Ishikawa (cell line): ENCODE measurements around the gene HOPX.

Experiments used
- CEBPB ChIP-seq: IDR thresholded peaks from 2 replicates; pipeline ENCODE4 v1.6.1; 2012
- CREB1 ChIP-seq: IDR thresholded peaks from 2 replicates; pipeline ENCODE4 v1.6.1; 2012; ENCODE audit warnings: low read depth
- EGR1 ChIP-seq: IDR thresholded peaks from 2 replicates; pipeline ENCODE4 v1.6.1; 2012
- EP300 ChIP-seq: IDR thresholded peaks from 2 replicates; pipeline ENCODE4 v1.6.1; 2012; ENCODE audit warnings: borderline replicate concordance
- FOXM1 ChIP-seq: IDR thresholded peaks from 2 replicates; pipeline ENCODE4 v1.6.1; 2012; ENCODE audit warnings: low read depth, borderline replicate concordance
- NFIC ChIP-seq: IDR thresholded peaks from 2 replicates; pipeline ENCODE4 v1.6.1; 2012
- RAD21 ChIP-seq: IDR thresholded peaks from 2 replicates; pipeline ENCODE4 v1.6.1; 2012; ENCODE audit warnings: low read depth
- TAF1 ChIP-seq: IDR thresholded peaks from 2 replicates; pipeline ENCODE4 v1.6.1; 2012; ENCODE audit warnings: low read depth, mild to moderate bottlenecking
- TCF12 ChIP-seq: IDR thresholded peaks from 2 replicates; pipeline ENCODE4 v1.6.1; 2012; ENCODE audit warnings: low read depth
- TEAD4 ChIP-seq: IDR thresholded peaks from 2 replicates; pipeline ENCODE4 v1.6.1; 2012
- YY1 ChIP-seq: IDR thresholded peaks from 2 replicates; pipeline ENCODE4 v1.6.1; 2012; ENCODE audit warnings: low read depth
- ZBTB7A ChIP-seq: IDR thresholded peaks from 2 replicates; pipeline ENCODE4 v1.6.1; 2012; ENCODE audit warnings: low read depth
- TF ChIP-seq, protein P1 (sequence below): IDR thresholded peaks from 2 replicates; pipeline ENCODE4 v1.6.1; 2012
- TF ChIP-seq, protein P2 (sequence below): IDR thresholded peaks from 2 replicates; pipeline ENCODE4 v1.6.1; 2012
- TF ChIP-seq, protein P3 (sequence below): IDR thresholded peaks from 2 replicates; pipeline ENCODE4 v1.6.1; 2012; ENCODE audit warnings: low read depth, mild to moderate bottlenecking

The HOPX gene

DNA sequence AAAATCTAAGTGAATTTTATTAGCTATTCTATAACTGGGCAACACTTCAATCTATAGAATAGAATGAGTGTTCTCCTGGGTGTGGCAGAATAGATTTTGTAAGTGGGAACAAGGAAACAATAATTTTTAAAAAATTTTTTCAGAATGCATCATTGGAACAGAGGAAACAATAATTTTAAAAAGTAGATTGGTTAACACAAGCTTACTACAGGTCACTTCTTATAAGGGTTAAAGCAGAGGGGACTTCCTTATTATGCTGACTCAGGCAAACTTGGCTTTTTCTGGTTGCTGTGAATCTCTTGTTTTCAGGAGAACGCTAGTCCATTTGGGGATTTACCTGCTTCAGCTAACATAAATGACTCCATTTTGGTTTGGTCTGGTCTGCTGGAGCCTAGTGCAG is 52.5 kb downstream of the HOPX start:
- TF ChIP-seq TAF1 (no peak), RAD21 (no peak), EGR1 (no peak)
- TF ChIP-seq, protein P1, sequence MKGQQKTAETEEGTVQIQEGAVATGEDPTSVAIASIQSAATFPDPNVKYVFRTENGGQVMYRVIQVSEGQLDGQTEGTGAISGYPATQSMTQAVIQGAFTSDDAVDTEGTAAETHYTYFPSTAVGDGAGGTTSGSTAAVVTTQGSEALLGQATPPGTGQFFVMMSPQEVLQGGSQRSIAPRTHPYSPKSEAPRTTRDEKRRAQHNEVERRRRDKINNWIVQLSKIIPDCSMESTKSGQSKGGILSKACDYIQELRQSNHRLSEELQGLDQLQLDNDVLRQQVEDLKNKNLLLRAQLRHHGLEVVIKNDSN, result no peak

DNA sequence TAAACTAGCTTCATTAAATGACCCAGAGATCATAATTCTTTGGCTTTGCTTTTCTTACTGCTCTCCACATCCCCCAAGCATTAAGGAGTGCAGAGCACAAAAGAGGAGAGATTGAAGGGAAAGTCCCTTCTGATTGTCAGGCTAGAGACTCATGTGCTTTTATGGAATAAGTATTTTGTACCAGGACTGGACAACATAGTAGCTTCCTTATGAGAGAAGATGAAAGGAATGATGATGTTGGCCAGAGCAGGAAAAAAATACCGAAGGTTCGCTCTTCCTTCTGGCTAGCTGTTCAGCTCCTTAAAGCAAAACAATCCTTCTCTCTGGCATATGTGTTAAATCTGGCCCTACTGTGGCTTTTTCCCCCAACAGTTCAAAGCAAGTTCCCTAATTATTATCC is 53.1 kb downstream of the HOPX start:
- TF ChIP-seq NFIC (no peak), YY1 (no peak), TCF12 (no peak), ZBTB7A (no peak), CREB1 (no peak), EP300 (no peak), CEBPB (no peak), FOXM1 (no peak), RAD21 (no peak), EGR1 (no peak), TEAD4 (no peak), TAF1 (no peak)
- TF ChIP-seq, protein P1, result no peak
- TF ChIP-seq, protein P2, sequence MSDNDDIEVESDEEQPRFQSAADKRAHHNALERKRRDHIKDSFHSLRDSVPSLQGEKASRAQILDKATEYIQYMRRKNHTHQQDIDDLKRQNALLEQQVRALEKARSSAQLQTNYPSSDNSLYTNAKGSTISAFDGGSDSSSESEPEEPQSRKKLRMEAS, result no peak
- TF ChIP-seq, protein P3, sequence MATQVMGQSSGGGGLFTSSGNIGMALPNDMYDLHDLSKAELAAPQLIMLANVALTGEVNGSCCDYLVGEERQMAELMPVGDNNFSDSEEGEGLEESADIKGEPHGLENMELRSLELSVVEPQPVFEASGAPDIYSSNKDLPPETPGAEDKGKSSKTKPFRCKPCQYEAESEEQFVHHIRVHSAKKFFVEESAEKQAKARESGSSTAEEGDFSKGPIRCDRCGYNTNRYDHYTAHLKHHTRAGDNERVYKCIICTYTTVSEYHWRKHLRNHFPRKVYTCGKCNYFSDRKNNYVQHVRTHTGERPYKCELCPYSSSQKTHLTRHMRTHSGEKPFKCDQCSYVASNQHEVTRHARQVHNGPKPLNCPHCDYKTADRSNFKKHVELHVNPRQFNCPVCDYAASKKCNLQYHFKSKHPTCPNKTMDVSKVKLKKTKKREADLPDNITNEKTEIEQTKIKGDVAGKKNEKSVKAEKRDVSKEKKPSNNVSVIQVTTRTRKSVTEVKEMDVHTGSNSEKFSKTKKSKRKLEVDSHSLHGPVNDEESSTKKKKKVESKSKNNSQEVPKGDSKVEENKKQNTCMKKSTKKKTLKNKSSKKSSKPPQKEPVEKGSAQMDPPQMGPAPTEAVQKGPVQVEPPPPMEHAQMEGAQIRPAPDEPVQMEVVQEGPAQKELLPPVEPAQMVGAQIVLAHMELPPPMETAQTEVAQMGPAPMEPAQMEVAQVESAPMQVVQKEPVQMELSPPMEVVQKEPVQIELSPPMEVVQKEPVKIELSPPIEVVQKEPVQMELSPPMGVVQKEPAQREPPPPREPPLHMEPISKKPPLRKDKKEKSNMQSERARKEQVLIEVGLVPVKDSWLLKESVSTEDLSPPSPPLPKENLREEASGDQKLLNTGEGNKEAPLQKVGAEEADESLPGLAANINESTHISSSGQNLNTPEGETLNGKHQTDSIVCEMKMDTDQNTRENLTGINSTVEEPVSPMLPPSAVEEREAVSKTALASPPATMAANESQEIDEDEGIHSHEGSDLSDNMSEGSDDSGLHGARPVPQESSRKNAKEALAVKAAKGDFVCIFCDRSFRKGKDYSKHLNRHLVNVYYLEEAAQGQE, result no peak

DNA sequence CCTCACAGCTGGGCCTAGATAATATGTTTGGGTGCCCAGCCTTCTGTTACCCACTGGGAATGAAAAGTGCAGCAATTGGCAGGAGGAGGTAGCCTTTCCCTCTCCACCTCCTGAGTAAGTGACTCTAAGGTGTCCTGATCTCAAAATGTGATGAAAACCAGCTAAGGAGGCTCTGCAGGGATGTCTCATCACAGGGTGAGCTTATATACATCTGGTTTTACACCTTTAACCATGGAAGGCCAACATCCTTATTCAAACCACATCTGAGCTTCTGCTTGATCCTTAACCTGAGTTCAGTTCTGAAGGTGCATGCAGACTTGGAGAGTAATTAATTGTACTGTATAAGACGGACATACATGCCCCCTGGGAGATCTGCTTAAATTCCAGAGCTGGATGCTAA is 53.7 kb downstream of the HOPX start:
- TF ChIP-seq CREB1 (no peak), NFIC (no peak), CEBPB (no peak), EP300 (no peak)

DNA sequence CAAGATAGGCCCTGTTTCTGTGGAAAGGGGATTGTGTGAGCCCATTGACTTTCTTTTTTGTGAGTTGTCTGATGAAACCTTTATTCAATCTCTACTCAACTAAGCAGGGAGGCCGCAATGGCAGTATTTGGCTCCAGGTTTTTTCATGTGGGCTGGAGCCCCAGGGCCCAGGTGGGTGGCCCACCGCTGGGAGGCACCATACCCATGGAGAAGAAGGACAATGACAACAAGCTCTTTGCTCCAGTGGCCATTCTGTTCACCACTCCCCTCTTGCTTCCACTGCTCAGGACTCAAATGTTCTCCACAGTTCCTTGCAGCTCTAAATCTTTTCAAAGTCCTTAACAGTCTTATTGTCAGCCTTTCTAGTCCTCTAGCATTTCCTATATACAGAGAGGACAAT is 54.1 kb downstream of the HOPX start:
- TF ChIP-seq, protein P3, result no peak
- TF ChIP-seq FOXM1 (no peak), RAD21 (peak; percentile 39; the same call in 1 of the 2 replicates)

DNA sequence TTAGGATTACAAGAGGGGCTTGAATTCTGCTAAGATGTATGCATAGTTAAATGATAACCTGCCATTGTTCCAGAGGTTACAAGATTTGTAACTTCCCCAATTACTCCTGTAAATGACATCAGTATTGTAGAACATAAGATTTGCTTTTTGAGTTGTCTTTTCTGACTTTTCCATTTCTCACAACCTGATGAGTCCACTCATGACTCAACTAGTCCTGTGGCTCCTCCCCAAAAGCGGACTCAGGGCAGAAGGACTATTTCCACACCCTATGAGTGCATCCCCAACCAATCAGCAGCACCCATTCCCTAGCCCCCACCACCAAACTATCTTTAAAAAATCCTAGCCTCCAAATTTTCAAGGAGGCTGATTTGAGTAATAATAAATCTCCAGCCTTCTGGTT is 54.7 kb downstream of the HOPX start:
- TF ChIP-seq, protein P3, result no peak
- no peak for TF ChIP-seq TEAD4
- no peak for TF ChIP-seq FOXM1
- TF ChIP-seq NFIC, result no peak
- TF ChIP-seq TAF1, result no peak
- no peak for TF ChIP-seq TCF12
- TF ChIP-seq CEBPB, result no peak
- no peak for TF ChIP-seq ZBTB7A
- no peak for TF ChIP-seq RAD21

DNA sequence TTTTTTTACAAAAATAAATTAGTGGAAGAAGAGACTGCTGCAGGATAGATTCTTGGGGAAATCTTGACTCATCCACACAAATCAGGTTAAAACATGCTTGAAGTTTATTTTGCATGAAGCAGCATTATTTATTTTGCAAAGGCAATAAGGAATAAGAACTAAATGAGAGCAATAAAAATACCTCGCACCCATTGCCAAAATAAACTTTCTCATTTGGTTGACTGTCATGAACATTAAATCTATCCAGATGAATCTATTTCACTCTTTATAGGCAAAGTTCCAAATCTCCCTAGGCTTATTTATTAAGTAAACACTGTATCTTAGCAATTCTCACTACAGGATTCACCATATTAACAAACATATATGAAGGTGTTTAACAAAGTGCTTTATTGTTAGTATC is 58.9 kb downstream of the HOPX start:
- TF ChIP-seq EGR1 (no peak), TAF1 (no peak), TEAD4 (no peak), ZBTB7A (no peak), TCF12 (no peak), YY1 (no peak), FOXM1 (no peak), EP300 (no peak), CEBPB (no peak), CREB1 (no peak), NFIC (no peak)
- TF ChIP-seq, protein P3, result no peak
- TF ChIP-seq, protein P2, result no peak
- TF ChIP-seq, protein P1, result no peak
